VCaP (cell line): ENCODE data around the gene TFPT.

ENCODE experiments used
- H3K27ac ChIP-seq: fragments of 450-650 bp; 2 replicates; pipeline ENCODE4 v1.5.1; 2017
- TF ChIP-seq, protein P1 (sequence below): fragments of 450-650 bp; conservative IDR thresholded peaks from 2 replicates; pipeline ENCODE4 v1.5.1; 2017; ENCODE audit warnings: mild to moderate bottlenecking, moderate library complexity

The TFPT gene, protein sequence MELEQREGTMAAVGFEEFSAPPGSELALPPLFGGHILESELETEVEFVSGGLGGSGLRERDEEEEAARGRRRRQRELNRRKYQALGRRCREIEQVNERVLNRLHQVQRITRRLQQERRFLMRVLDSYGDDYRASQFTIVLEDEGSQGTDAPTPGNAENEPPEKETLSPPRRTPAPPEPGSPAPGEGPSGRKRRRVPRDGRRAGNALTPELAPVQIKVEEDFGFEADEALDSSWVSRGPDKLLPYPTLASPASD

GRCh38 chr19:54115109-54116063 is at the start of gene TFPT, which contains the start of gene PRPF31:
TFPT (minus strand) TSS chr19:54115657; CDS start chr19:54115269, 388 bp downstream.
PRPF31 (plus strand) TSS chr19:54115754; CDS start chr19:54118279, 2,525 bp downstream.
- TF ChIP-seq, protein P1, sequence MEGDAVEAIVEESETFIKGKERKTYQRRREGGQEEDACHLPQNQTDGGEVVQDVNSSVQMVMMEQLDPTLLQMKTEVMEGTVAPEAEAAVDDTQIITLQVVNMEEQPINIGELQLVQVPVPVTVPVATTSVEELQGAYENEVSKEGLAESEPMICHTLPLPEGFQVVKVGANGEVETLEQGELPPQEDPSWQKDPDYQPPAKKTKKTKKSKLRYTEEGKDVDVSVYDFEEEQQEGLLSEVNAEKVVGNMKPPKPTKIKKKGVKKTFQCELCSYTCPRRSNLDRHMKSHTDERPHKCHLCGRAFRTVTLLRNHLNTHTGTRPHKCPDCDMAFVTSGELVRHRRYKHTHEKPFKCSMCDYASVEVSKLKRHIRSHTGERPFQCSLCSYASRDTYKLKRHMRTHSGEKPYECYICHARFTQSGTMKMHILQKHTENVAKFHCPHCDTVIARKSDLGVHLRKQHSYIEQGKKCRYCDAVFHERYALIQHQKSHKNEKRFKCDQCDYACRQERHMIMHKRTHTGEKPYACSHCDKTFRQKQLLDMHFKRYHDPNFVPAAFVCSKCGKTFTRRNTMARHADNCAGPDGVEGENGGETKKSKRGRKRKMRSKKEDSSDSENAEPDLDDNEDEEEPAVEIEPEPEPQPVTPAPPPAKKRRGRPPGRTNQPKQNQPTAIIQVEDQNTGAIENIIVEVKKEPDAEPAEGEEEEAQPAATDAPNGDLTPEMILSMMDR: no peak

GRCh38 chr19:54165222-54165621 is 49.8 kb upstream of the TFPT start:
- no peak overlapping the region for H3K27ac ChIP-seq
- TF ChIP-seq, protein P1: no peak

More at GRCh38 chr19:54115109-54116063, at the start of gene TFPT, which contains the start of gene PRPF31:
- peak within 1 kb of the TSS; percentile 85 for H3K27ac ChIP-seq

DNA sequence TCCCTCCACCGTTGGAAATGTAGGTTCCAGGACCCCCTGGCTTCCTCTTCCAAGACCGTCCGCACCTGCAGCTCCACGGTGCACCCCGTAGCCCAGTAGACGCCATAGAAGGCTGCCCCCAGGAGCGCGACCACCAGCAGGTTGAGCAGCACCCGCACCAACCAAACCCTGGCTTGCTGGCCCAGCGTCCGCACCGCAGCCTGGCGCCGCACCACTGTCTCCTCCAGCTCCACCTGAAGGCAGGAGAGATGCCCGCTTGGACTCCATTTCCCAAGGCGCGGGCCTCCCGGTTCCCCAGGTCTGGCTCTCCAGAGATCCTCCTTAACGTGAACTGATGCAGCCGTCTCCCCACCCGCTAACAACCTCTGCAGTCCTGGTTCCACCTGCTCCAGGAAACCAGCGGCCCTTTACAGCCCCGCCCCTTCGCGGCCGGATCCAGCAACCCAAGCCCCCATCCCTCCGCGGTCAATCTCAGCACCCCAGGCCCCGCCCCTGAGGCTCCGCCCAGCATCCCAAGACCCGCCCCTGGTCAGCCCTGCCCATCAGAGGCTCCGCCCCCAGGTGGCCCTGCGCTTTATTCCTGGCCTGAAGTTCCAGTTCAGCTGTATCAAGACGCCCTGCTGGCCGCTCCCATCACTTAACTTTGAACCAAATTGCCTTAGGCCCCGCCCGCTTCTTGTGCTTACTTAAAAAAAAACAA is 49.1 kb upstream of the TFPT start:
- H3K27ac ChIP-seq: peak overlapping the region; percentile 91; the same call in 1 of the 2 replicates

GRCh38 chr19:54162884-54163283 is 47.4 kb upstream of the TFPT start:
- H3K27ac ChIP-seq: peak overlapping the region; percentile 91
- TF ChIP-seq, protein P1: no peak

More for the DNA sequence above, 49.1 kb upstream of the TFPT start:
- TF ChIP-seq, protein P1: peak; percentile 17; the same call in 1 of the 2 replicates

DNA sequence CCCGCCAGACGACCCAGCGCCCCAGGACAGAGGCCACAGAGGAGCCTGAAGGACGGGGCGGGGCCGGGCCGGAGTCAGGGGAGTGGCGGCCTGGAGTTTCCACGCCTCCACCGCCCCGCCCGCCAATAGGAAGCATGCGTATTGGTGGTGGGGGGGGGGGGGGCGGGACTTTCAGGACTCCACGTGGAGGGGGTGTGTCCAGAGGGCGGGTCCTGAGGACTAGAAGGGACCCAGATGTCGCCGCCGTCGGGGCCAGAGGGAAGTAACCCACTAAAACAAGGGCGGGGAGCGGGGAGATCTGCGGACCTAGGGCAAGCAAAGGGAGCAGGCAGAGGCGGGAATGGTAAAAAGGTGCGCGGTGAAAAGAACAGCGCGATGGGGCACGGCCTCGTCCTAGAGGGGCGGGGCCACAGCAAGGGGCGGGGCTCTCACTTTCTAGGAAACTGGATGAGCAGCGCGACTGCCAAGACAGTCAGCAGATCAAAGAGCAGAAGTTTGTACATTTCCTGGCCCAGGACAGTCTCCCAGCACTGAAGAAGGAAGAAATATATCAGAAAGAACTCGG is 46.9 kb upstream of the TFPT start:
- TF ChIP-seq, protein P1: no peak
- peak overlapping the region; percentile 91 for H3K27ac ChIP-seq

DNA sequence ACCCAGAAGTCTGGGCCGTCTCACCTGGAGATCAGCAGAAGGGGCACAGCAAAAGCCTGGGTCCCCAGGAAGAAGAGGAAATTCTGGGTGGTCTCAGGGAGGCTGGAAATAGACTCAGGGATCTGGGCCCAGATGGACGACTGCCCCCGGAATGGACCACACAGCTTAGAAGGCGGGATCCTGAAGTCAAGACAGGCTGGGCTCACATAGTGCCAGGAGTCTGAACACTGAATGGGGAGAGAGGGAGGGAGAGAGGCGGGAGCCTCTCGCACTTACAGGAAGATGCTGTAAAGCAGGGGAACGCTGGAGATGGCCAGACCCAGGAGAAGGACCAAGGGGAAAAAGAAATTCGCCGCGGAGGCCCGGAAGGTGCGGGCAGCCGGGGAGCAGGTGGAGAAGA is 45.4 kb upstream of the TFPT start:
- peak overlapping the region; percentile 91 for H3K27ac ChIP-seq
- TF ChIP-seq, protein P1: no peak
